ENCODE results near the gene AP5S1. TPM values are rescaled to one million over a fixed set of nuclear protein-coding genes. Genes with fewer than 3 reads are reported as not detected.
"Not testable (repeated sequence)": the region's sequence is repeated elsewhere in the genome, so short reads cannot be mapped to it uniquely, and the experiment has no call there.

AP5S1 gene
- total RNA-seq, 1 experiment from 2014 or later, result 31.0 TPM

DNA sequence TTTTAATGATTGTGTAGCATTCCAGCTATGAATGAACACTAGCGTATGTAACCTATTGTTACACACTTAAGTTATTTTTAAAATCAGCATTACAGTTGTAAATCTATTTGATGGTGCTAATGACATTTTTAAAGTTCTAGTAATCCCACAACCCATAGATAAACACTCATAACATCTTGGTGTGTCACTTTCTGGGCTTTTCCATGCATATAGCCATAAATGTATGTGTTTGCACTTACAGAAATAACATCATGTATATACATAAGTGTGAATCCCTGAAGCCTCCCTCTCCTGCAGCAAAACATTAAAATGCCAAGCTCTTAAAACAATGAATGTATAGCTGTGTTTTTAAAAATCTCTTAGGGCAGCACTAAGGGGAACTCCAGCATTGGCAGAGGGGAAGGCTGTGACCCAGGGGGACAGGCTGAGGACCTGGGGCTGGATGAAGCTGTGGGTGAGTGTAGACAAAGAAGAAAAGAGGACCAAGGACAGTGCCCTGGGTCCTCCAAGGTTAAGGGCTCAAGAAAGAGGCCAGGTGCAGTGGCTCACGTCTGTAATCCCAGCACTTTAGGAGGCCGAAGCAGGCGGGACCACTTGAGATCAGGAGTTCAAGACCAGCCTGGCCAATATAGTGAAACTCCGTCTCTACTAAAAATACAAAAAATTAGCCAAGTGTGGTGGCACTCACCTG is 32.9 kb upstream of the AP5S1 start:
- in situ Hi-C loops (cut with HindIII; ENCODE audit: low pct_unique_long_range_greater_than_20kb, low sequenced_read_pairs), result no loop called here
- DNase-seq (ENCODE audit: low read depth), result no peak

DNA sequence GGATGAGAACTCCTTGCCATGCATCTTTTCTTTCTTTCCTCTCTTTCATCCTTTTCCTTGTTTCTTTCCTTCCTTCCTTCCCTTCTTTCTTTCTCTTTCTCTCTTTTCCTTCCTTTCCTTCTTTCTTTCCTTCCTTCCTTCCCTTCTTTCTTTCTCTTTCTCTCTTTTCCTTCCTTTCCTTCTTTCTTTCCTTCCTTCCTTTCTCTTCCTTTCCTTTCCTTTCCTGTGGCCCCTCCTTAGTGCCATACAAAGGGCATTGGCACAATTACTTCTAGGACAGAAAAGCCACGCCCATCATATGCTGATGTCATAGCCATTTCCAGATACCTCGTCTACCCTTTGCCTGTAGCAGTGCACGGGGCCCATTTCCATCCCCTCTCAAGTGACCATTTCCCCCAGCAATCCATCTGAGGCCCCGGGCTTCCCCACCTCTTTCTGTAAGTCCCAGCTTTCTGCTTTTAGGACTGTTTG is 31.6 kb upstream of the AP5S1 start:
- DNase-seq (ENCODE audit: low read depth), result no peak
- in situ Hi-C loops (cut with HindIII; ENCODE audit: low pct_unique_long_range_greater_than_20kb, low sequenced_read_pairs), result no loop called here

DNA sequence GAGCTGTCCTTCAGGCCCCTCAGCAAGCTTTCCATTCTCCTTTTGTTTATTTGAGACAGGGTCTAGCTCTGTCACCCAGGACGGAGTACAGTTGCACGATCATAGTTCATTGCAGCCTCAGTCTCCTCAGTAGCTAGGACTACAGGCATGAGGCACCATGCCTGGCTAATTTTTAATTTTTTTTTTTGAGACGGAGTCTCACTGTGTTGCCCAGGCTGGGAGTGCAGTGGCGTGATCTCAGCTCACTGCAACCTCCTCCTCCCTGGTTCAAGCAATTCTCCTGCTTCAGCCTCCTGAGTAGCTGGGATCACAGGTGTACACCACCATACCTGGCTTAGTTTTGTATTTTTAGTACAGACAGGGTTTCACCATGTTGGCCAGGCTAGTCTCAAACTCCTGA is 31.1 kb upstream of the AP5S1 start:
- in situ Hi-C loops (cut with HindIII; ENCODE audit: low pct_unique_long_range_greater_than_20kb, low sequenced_read_pairs); DNase-seq (ENCODE audit: low read depth): not testable (repeated sequence)

DNA sequence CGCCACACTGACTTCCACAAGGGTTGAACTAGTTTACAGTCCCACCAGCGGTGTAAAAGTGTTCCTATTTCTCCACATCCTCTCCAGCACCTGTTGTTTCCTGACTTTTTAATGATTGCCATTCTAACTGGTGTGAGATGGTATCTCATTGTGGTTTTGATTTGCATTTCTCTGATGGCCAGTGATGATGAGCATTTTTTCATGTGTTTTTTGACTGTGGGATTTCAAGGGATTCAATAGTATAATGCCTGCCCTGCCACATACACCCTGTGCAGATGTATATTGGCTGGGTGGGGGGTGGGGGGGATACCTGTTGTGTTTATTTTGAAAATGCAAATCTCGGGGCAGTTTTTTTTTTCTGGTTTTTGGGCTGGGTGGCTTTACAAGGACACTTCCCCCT is 26.2 kb upstream of the AP5S1 start:
- in situ Hi-C loops (cut with HindIII; ENCODE audit: low pct_unique_long_range_greater_than_20kb, low sequenced_read_pairs); DNase-seq (ENCODE audit: low read depth): not testable (repeated sequence)

DNA sequence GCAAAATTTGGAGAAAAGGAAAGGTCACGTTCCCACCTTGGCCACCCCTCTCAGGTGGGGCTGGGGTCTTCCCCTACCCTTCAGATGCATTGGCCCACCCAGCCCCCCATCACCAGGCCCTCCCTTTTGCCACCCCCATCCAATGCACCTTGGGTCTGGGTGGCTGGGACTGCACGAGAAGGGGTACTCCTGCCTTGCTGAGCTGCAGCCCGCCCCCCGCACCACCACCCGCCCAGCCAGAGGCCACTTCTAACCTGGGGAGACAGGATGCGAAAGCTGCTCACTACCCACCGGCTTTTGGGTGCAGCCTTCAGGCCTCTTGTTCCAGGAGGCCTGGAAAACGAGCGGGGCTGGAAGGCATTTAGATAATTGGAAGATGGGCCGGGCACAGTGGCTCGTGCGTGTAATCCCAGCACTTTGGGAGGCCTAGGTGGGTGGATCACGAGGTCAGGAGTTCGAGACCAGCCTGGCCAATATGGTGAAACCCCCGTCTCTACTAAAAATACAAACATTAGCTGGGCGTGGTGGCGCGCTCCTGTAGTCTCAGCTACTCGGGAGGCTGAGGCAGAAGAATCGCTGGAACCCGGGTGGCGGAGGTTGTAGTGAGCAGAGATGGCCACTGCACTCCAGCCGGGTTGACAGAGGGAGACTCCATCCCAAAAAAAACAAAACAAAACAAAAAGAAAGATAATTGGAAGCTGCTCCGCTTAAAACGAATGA is 25.5 kb upstream of the AP5S1 start:
- DNase-seq (ENCODE audit: low read depth), result no peak
- in situ Hi-C loops (cut with HindIII; ENCODE audit: low pct_unique_long_range_greater_than_20kb, low sequenced_read_pairs), result no loop called here

DNA sequence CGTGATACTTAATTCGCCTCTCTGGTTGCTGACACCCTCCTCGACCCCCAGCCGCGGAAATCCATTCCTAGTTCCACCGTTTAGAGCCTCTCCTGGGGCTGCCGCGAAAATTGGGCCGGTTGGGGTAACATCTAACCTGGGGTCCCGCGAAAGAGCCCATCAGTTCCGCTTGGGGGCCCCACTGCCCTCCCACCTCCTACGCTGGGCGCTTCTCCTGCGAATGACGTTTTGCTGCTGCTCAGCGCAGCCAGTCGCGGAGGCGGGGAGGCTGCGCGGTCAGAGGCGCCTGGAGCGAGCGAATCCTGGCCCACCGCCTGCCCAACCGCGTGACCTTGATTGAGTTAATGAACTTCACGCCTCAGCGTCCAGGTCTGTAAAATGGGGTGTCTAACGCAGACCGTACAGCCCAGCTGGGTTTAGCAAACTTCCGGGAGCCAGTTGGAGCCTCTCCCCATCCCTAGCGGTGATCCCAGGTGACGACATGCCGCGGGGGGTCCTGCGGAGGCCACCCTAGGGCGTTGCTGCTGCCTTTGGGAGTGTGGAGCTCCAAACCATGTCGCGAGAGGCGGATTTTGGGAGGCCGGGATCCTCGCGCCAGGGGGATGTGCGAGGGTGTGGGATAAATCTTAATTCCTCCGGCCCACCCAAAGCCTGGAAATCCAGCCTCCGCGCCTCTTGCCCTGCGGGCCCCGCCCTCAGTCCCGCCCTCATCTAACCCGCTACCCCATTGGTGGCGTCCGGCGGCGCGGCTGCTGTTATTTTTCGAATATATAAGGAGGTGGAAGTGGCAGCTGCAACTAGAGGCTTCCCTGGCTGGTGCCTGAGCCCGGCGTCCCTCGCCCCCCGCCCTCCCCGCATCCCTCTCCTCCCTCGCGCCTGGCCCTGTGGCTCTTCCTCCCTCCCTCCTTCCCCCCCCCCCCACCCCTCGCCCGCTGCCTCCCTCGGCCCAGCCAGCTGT is 24.6 kb upstream of the AP5S1 start, which contains the start of gene CDC25B:
TSS of gene CDC25B (plus strand) at position 800 of the 958 bp plus-strand sequence. CDS start 222 bp downstream, outside the sequence.
- in situ Hi-C loops (cut with HindIII; ENCODE audit: low pct_unique_long_range_greater_than_20kb, low sequenced_read_pairs), result no loop called here
- DNase-seq (ENCODE audit: low read depth), result peak; percentile 95

DNA sequence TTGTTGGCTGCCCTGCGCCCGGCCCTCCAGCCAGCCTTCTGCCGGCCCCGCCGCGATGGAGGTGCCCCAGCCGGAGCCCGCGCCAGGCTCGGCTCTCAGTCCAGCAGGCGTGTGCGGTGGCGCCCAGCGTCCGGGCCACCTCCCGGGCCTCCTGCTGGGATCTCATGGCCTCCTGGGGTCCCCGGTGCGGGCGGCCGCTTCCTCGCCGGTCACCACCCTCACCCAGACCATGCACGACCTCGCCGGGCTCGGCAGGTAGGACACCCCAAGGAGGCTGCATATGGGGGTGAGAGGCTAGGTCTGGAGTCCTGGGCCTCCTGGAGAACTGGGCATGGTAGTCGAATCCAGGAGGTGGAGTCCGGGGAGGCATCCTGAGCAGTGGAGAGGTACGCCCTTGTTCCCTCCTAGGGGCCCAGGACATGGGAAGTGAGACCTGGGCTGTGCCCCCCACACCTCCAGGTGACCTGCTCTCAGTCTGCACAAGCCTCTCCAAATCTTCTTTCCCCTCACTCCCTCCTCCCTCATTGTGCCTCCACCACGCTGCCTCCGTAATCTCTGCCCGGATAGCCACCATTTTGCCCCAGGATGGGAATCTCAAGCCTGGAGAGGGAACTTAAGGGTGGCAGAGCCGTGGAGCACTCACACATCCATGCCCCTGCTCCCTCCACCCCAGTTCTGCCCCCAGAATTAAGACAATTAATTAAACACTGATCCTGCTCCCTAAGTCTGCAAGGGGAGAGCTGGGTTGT is 23.7 kb upstream of the AP5S1 start:
- DNase-seq (ENCODE audit: low read depth), result peak; percentile 41
- in situ Hi-C loops (cut with HindIII; ENCODE audit: low pct_unique_long_range_greater_than_20kb, low sequenced_read_pairs), result no loop called here

DNA sequence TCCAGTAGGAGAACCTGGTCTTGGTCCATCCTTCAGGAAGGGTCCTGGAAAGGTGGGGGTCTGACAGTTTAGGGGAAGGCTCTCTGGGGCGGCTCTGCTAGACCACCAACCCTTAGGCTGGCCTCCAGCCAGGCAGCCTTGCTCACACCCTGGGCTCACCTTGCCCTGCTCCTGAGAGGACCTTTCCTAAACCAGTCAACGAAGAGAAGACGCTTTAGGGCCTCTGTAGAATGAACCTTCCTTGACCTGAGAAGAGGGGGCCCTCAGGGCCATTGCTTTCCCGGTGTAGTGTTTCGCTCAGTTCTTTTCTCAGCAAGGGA is 23.2 kb upstream of the AP5S1 start:
- in situ Hi-C loops (cut with HindIII; ENCODE audit: low pct_unique_long_range_greater_than_20kb, low sequenced_read_pairs), result no loop called here
- DNase-seq (ENCODE audit: low read depth), result no peak

DNA sequence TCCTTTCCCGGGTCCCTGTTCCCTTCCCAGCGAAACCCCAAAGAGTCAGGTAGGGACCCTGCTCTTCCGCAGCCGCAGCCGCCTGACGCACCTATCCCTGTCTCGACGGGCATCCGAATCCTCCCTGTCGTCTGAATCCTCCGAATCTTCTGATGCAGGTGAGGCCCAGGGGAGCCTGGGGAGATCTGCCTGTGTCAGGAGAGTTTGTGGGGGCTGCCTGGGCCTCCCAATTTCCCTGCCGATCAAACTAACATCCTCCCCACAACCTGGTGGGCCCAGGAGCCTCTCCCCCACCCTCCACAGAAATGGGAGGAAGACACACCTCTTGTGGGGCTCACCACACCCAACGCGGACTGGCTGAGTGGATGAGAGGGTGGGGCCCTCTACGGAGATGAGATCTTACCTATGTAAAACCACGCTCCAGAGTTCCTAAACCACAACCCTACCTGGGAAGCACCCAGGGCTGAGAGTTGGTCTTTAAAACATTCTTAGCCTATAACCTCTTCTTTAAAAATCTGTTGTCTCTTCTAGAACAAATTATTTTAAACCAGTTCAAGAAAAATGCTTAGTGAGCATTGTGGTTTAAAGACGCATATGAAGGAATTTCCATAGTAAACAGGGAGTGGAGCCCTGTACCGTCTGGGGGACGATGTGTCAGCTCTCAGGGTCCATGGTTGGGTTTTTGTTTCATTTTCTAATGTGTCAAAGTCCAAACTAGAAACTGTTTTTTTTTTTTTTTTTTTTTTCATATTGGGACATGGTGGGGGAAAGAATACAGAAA is 22.6 kb upstream of the AP5S1 start:
- no peak for DNase-seq (ENCODE audit: low read depth)
- in situ Hi-C loops (cut with HindIII; ENCODE audit: low pct_unique_long_range_greater_than_20kb, low sequenced_read_pairs), result no loop called here

DNA sequence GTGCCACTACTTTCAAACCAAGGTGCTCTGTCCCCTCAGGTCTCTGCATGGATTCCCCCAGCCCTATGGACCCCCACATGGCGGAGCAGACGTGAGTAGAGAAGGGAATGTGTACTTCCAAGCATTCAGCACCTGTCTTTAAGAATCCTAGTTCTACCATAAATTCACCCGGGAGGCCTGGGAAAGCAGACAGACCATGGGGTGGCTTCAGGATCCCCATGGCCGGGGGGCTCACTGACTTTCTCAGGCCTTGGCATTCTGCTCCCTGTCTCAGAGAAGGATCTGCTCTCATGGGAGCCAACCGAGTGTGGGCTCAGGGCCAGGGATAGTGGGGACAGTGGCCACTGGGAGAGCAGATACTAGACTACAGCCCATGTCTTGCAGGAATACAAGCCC is 22.0 kb upstream of the AP5S1 start:
- in situ Hi-C loops (cut with HindIII; ENCODE audit: low pct_unique_long_range_greater_than_20kb, low sequenced_read_pairs), result no loop called here
- DNase-seq (ENCODE audit: low read depth), result no peak

DNA sequence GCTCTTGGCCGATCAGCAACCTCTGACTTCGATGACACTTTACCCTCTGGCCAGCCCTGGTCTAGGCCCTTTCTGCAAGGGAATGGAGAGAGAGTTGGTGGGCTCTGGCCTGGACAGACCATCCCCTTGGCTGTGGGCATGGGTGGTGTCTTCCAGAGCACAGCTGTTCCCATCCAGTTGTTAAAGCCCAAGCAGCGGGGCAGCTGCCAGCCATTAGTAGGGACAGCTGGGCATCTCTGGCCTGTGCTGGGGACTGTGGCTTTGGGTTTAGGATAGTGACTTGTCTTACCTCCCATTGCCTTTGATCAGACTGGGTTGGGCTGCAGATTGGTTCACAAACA is 21.5 kb upstream of the AP5S1 start:
- DNase-seq (ENCODE audit: low read depth), result no peak
- in situ Hi-C loops (cut with HindIII; ENCODE audit: low pct_unique_long_range_greater_than_20kb, low sequenced_read_pairs), result no loop called here

DNA sequence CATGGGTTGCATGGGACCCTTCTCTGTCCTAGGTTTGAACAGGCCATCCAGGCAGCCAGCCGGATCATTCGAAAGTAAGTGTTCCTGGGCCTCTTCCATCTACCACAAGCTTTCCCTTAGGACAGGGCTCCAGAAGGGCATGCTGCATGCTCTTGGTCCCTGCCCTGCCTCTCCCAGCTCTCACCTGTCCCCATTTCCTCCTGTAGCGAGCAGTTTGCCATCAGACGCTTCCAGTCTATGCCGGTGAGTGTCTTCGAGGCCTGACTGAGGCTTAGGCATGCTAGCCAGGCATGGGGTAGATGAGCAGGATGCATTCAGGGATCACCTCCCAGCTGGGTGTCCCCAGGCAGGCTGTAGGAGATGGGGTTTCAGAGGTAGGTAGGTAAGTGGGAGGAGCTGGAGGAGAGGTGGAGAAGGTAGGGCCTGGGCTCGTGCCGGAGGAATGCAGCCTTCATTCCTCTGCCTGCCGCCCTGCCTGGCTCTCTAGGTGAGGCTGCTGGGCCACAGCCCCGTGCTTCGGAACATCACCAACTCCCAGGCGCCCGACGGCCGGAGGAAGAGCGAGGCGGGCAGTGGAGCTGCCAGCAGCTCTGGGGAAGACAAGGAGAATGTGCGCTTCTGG is 20.0 kb upstream of the AP5S1 start:
- DNase-seq (ENCODE audit: low read depth), result no peak
- in situ Hi-C loops (cut with HindIII; ENCODE audit: low pct_unique_long_range_greater_than_20kb, low sequenced_read_pairs), result no loop called here

DNA sequence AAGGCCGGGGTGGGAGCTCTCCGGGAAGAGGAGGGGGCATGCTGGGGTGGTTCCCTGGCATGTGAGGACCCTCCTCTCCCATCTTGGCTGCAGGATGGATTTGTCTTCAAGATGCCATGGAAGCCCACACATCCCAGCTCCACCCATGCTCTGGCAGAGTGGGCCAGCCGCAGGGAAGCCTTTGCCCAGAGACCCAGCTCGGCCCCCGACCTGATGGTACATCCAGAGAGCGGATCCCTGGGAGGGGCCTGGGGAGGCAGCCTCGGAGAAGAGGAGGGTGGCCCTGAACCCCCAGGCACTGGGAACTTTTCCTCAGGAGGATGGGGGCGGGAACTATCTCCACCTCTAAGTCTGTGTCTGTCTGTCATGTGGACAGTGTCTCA is 19.5 kb upstream of the AP5S1 start:
- in situ Hi-C loops (cut with HindIII; ENCODE audit: low pct_unique_long_range_greater_than_20kb, low sequenced_read_pairs), result no loop called here
- DNase-seq (ENCODE audit: low read depth), result no peak

DNA sequence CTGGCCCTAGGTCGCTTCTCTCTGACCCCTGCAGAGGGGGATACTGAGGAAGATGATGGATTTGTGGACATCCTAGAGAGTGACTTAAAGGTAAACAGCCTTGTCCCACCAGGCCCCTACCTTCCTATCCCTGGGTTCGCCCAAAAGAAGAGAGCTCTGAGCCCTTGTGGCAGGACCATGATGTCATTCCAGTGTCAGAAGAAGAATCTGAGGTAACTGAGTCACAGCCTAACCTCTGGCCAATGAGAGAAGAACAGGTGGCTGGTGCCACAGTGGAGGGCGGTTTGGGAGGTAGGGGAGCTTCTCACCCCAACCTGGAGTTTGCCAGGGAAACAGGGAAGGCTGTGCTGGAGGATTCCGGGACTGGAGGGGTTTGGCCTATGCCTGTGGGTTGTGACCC is 19.0 kb upstream of the AP5S1 start:
- no peak for DNase-seq (ENCODE audit: low read depth)
- in situ Hi-C loops (cut with HindIII; ENCODE audit: low pct_unique_long_range_greater_than_20kb, low sequenced_read_pairs), result no loop called here

DNA sequence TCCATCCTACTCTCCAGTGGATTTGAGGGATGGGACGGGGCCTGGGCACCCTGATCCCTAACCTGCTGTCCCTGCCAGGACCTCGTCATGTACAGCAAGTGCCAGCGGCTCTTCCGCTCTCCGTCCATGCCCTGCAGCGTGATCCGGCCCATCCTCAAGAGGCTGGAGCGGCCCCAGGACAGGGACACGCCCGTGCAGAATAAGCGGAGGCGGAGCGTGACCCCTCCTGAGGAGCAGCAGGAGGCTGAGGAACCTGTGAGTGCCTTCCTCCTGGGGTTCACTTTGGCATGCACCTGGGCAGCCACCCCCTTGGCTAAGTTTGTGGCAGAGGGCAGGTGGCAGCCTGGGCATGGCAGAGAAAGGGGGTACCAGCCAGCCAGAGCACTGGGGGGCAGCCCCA is 18.5 kb upstream of the AP5S1 start:
- DNase-seq (ENCODE audit: low read depth), result no peak
- in situ Hi-C loops (cut with HindIII; ENCODE audit: low pct_unique_long_range_greater_than_20kb, low sequenced_read_pairs), result no loop called here

DNA sequence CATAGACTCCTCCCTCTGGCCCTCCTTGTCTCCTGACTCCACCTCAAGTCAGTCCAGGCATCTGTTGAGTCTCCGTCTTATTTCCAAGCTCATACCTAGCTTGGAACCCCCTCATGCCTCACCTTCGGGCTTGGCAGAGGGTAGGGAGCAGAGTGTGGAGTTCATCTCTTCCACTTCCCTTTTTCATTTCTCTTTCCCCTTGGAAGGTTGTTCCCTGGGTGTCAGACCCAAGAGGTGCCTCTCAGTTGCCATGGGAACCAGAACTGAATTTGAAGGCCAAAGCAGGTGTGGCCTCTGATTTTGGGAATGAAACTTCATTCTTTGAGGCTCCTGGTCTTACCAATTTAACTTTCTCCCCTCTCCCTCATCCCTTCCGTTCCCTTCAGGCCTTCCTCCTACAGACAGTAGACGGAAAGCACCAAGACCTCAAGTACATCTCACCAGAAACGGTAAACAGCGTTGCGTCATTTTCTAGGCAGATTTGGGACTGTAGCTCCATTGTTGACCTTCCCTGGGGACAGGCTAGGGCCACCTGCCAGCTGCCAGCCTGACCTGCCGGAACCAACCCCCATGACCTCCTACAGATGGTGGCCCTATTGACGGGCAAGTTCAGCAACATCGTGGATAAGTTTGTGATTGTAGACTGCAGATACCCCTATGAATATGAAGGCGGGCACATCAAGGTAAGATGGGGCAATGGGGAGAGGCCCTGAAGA is 17.7 kb upstream of the AP5S1 start:
- no peak for DNase-seq (ENCODE audit: low read depth)
- in situ Hi-C loops (cut with HindIII; ENCODE audit: low pct_unique_long_range_greater_than_20kb, low sequenced_read_pairs), result no loop called here

DNA sequence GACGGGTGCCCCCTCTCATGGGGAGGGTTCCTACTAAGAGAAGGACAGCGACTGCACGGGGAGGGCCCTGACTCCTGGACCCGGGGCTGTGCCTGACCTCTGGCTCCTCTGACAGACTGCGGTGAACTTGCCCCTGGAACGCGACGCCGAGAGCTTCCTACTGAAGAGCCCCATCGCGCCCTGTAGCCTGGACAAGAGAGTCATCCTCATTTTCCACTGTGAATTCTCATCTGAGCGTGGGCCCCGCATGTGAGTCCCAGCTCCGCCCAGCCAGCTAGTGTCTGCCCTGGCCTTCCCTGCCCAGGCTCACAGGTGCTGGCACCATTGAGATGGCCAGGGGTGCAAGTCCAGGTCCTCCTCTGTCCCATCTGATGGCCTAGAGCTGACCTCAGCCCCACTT is 17.1 kb upstream of the AP5S1 start:
- in situ Hi-C loops (cut with HindIII; ENCODE audit: low pct_unique_long_range_greater_than_20kb, low sequenced_read_pairs), result no loop called here
- no peak for DNase-seq (ENCODE audit: low read depth)

Measured in Caki2 (cell line).